BJ (cell line): Measurements from ENCODE around the gene AKT3. TPM values are rescaled to one million over a fixed set of nuclear protein-coding genes. Genes with fewer than 3 reads are reported as not detected.

Source experiments
- CTCF ChIA-PET: fragments of 350-600 bp; formaldehyde crosslinking; extraction: SDS; loops from one replicate; lab custom pipeline; 2021; ENCODE audit warnings: antibody characterized with exemption, inconsistent platforms; lab: Yijun Ruan, JAX
- POLR2A ChIA-PET: fragments of 300-600 bp; sonication (Branson Sonifier 250); formaldehyde crosslinking; extraction: SDS; loops from one replicate; lab custom pipeline; 2021; ENCODE audit warnings: antibody characterized with exemption; lab: Charles Lee
- DNase-seq: peaks from one replicate; pipeline ENCODE4 v3.0.0-alpha.2; 2011; ENCODE audit warnings: low read depth
- H3K27me3 ChIP-seq: 2 replicates; pipeline ENCODE4 v1.6.0; 2011; ENCODE audit warnings: low read length; ENCODE audit not compliant: control insufficient read depth, insufficient read depth
- H3K36me3 ChIP-seq: 2 replicates; pipeline ENCODE4 v1.5.1; 2011; ENCODE audit warnings: low read length; ENCODE audit not compliant: control insufficient read depth, insufficient read depth
- H3K4me3 ChIP-seq: 2 replicates; pipeline ENCODE4 v1.5.1; 2011; ENCODE audit warnings: low read depth, mild to moderate bottlenecking, control low read depth, low read length
- CTCF ChIP-seq: IDR thresholded peaks from 2 replicates; pipeline ENCODE4 v1.5.1; 2011; ENCODE audit warnings: low read depth, mild to moderate bottlenecking, control low read depth, inconsistent platforms, low read length, moderate library complexity; ENCODE audit not compliant: insufficient read depth
- polyA plus RNA-seq: library from polyadenylated mRNA; depleted of rRNA; stranded (reverse); fragments of >200 nt; gene quantifications from 2 replicates; pipeline ENCODE4 v1.2.3, GENCODE V29; 2011

The AKT3 gene
- polyA plus RNA-seq, 1 experiment: 23.8 TPM

GRCh38 chr1:243543501-243543900, 306.5 kb downstream of the AKT3 start:
- no peak overlapping the region for H3K4me3 ChIP-seq
- no peak for TF ChIP-seq CTCF
- ChIA-PET POLR2A (no interaction called here), CTCF (no interaction called here)
- H3K27me3 ChIP-seq: no peaks in the 10 kb centered on the region
- H3K36me3 ChIP-seq: no peaks in the 10 kb centered on the region
- no peak for DNase-seq

- TF ChIP-seq CTCF: no peak
- ChIA-PET POLR2A (no interaction called here), CTCF (no interaction called here)
- Histone ChIP-seq H3K36me3 (no peaks in the 10 kb centered on the region), H3K27me3 (no peaks in the 10 kb centered on the region), H3K4me3 (no peak overlapping the region)
- DNase-seq: no peak
These were observed 307.2 kb downstream of the AKT3 start for GRCh38 chr1:243542739-243543415.

GRCh38 chr1:243539636-243540035, 310.4 kb downstream of the AKT3 start:
- DNase-seq: no peak
- POLR2A ChIA-PET: no interaction called here
- Histone ChIP-seq H3K4me3 (no peak overlapping the region), H3K27me3 (no peaks in the 10 kb centered on the region), H3K36me3 (peaks cover 1% of the 10 kb centered on the region; the same call in 1 of the 2 replicates)
- CTCF ChIA-PET: interaction anchor here (0.9 kb wide), 1 partner anchor 9 kb away, joined by 3 read pairs; no protein-coding TSS in a partner anchor
- no peak for TF ChIP-seq CTCF

- H3K4me3 ChIP-seq: no peak overlapping the region
- ChIA-PET CTCF (no interaction called here), POLR2A (no interaction called here)
- no peaks in the 10 kb centered on the region for H3K27me3 ChIP-seq
- no peak for TF ChIP-seq CTCF
- no peak for DNase-seq
- H3K36me3 ChIP-seq: peaks cover 1% of the 10 kb centered on the region; the same call in 1 of the 2 replicates
These were observed 315.0 kb downstream of the AKT3 start for GRCh38 chr1:243535014-243535413.

- ChIA-PET POLR2A (interaction anchor here (0.7 kb wide), 1 partner anchor 66 kb away, joined by 3 read pairs; no protein-coding TSS in a partner anchor), CTCF (interaction anchor here (0.7 kb wide), 1 partner anchor 16 kb away, joined by 3 read pairs; no protein-coding TSS in a partner anchor)
- Histone ChIP-seq H3K27me3 (no peaks in the 10 kb centered on the region), H3K36me3 (no peaks in the 10 kb centered on the region), H3K4me3 (no peak overlapping the region)
- no peak for TF ChIP-seq CTCF
- no peak for DNase-seq
These were observed 320.5 kb downstream of the AKT3 start for GRCh38 chr1:243529512-243529911.
